Loucy (cell line): Measurements from ENCODE around the gene STX8.

ENCODE experiments used
- EZH2phosphoT487 ChIP-seq: fragments of 200-600 bp; IDR thresholded peaks from 2 replicates; pipeline ENCODE4 v1.6.1; 2018; ENCODE audit warnings: antibody characterized with exemption, mild to moderate bottlenecking, moderate library complexity, borderline replicate concordance
- TF ChIP-seq, protein P1 (sequence below): fragments of 200-600 bp; sonication (generic); conservative IDR thresholded peaks from 2 replicates; pipeline ENCODE4 v1.5.1; 2014; ENCODE audit warnings: mild to moderate bottlenecking, antibody characterized with exemption, low read length

DNA sequence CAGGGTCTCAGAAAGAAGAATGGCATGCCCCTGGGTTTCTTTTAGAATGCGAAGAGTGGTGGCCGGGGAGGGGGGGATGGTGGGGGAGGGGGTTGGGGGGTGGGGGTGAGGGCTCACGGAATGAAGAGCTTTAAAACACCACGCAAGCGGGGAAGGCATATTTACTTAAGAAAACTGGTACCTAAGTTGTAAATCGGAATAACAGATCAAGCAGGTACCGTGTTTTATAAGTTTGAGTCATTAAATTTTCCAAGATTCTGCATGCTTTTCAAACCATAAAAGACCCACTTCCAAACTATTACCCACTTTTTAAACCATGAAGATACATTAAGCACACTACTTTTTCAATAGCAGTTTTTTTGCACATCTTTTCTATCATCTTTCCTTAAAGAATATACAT lies 130.2 kb downstream of the STX8 start:
- TF ChIP-seq, protein P1, sequence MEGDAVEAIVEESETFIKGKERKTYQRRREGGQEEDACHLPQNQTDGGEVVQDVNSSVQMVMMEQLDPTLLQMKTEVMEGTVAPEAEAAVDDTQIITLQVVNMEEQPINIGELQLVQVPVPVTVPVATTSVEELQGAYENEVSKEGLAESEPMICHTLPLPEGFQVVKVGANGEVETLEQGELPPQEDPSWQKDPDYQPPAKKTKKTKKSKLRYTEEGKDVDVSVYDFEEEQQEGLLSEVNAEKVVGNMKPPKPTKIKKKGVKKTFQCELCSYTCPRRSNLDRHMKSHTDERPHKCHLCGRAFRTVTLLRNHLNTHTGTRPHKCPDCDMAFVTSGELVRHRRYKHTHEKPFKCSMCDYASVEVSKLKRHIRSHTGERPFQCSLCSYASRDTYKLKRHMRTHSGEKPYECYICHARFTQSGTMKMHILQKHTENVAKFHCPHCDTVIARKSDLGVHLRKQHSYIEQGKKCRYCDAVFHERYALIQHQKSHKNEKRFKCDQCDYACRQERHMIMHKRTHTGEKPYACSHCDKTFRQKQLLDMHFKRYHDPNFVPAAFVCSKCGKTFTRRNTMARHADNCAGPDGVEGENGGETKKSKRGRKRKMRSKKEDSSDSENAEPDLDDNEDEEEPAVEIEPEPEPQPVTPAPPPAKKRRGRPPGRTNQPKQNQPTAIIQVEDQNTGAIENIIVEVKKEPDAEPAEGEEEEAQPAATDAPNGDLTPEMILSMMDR: no peak
- TF ChIP-seq EZH2phosphoT487: no peak
